HK-2 (cell line): ENCODE data around the gene HDAC8.
"Not testable (repeated sequence)": the region's sequence is repeated elsewhere in the genome, so short reads cannot be mapped to it uniquely, and the experiment has no call there.

Experiments used
- DNase-seq: peaks from one replicate; pipeline ENCODE4 v3.0.0-alpha.2; 2018; ENCODE audit not compliant: unreplicated experiment

Gene HDAC8

GRCh38 chrX:72536542-72536941 is 36.1 kb downstream of the HDAC8 start:
- no peak for DNase-seq

GRCh38 chrX:72532366-72532765 is 40.3 kb downstream of the HDAC8 start:
- DNase-seq, result no peak

GRCh38 chrX:72526534-72527508 is 45.8 kb downstream of the HDAC8 start:
- no peak for DNase-seq

GRCh38 chrX:72498782-72499181 is 73.9 kb downstream of the HDAC8 start:
- no peak for DNase-seq

GRCh38 chrX:72495046-72495445 is 77.6 kb downstream of the HDAC8 start:
- no peak for DNase-seq

- DNase-seq, result no peak
These were observed 80.1 kb downstream of the HDAC8 start for GRCh38 chrX:72492499-72492898.

- not testable (repeated sequence) for DNase-seq
These were observed 82.4 kb downstream of the HDAC8 start for GRCh38 chrX:72490221-72490620.

- no peak for DNase-seq
These were observed 85.0 kb downstream of the HDAC8 start for GRCh38 chrX:72487661-72488060.

GRCh38 chrX:72479324-72480274 is 93.0 kb downstream of the HDAC8 start:
- no peak for DNase-seq

- DNase-seq, result no peak
These were observed 93.8 kb downstream of the HDAC8 start for GRCh38 chrX:72478853-72479252.

GRCh38 chrX:72478351-72478750 is 94.3 kb downstream of the HDAC8 start:
- DNase-seq, result no peak

- no peak for DNase-seq
These were observed 94.9 kb downstream of the HDAC8 start for GRCh38 chrX:72477781-72478181.

- DNase-seq, result no peak
These were observed 95.3 kb downstream of the HDAC8 start for GRCh38 chrX:72477376-72477775.

- DNase-seq, result no peak
These were observed 96.5 kb downstream of the HDAC8 start for GRCh38 chrX:72475952-72476668.

- DNase-seq, result no peak
These were observed 97.3 kb downstream of the HDAC8 start for GRCh38 chrX:72475338-72475737.

GRCh38 chrX:72470532-72471223 is 102.0 kb downstream of the HDAC8 start:
- DNase-seq, result no peak

GRCh38 chrX:72470117-72470516 is 102.5 kb downstream of the HDAC8 start:
- no peak for DNase-seq

GRCh38 chrX:72468607-72469006 is 104.0 kb downstream of the HDAC8 start:
- DNase-seq, result no peak

GRCh38 chrX:72467135-72467534 is 105.5 kb downstream of the HDAC8 start:
- no peak for DNase-seq

- DNase-seq, result no peak
These were observed 106.2 kb downstream of the HDAC8 start for GRCh38 chrX:72466493-72466892.

- DNase-seq, result no peak
These were observed 106.8 kb downstream of the HDAC8 start for GRCh38 chrX:72465889-72466288.
